ENCODE measurements around the gene CPEB1.

CPEB1 gene

DNA sequence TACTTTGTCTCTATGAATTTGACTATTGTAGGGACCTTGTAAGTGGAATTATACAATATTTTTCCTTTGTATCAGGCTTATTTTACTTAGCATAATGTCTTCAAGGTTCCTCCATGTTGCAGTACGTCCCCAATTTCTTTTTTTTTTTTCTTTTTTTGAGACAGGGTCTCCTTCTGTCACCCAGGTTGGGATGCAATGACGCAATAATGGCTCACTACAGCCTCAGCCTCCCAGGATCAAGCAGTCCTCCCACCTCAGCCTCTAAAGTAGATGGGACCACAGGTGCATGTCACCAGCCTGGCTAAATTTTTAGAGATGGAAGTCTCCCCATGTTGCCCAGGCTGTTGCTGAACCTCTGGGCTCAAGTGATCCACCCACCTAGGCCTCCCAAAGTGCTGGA lies 66.5 kb downstream of the CPEB1 start:
- no peak overlapping the region for H3K27ac ChIP-seq
- TF ChIP-seq, protein P1, sequence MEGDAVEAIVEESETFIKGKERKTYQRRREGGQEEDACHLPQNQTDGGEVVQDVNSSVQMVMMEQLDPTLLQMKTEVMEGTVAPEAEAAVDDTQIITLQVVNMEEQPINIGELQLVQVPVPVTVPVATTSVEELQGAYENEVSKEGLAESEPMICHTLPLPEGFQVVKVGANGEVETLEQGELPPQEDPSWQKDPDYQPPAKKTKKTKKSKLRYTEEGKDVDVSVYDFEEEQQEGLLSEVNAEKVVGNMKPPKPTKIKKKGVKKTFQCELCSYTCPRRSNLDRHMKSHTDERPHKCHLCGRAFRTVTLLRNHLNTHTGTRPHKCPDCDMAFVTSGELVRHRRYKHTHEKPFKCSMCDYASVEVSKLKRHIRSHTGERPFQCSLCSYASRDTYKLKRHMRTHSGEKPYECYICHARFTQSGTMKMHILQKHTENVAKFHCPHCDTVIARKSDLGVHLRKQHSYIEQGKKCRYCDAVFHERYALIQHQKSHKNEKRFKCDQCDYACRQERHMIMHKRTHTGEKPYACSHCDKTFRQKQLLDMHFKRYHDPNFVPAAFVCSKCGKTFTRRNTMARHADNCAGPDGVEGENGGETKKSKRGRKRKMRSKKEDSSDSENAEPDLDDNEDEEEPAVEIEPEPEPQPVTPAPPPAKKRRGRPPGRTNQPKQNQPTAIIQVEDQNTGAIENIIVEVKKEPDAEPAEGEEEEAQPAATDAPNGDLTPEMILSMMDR (conservative IDR thresholded peaks at IDR 0.05) = no peak

- TF ChIP-seq, protein P1 (conservative IDR thresholded peaks at IDR 0.05) = no peak
- H3K27ac ChIP-seq = no peak overlapping the region
Observed at GRCh38 chr15:82575335-82575734, 71.8 kb downstream of the CPEB1 start.

- TF ChIP-seq, protein P1 (conservative IDR thresholded peaks at IDR 0.05) = no peak
- H3K27ac ChIP-seq = 0 out of 2 replicates have a peak overlapping the region, but pooled peaks have one; percentile 67
Observed at GRCh38 chr15:82572986-82573385, 74.2 kb downstream of the CPEB1 start.

GRCh38 chr15:82572311-82572710 lies 74.9 kb downstream of the CPEB1 start:
- TF ChIP-seq, protein P1 (conservative IDR thresholded peaks at IDR 0.05) = no peak
- H3K27ac ChIP-seq = peak overlapping the region; percentile 67

DNA sequence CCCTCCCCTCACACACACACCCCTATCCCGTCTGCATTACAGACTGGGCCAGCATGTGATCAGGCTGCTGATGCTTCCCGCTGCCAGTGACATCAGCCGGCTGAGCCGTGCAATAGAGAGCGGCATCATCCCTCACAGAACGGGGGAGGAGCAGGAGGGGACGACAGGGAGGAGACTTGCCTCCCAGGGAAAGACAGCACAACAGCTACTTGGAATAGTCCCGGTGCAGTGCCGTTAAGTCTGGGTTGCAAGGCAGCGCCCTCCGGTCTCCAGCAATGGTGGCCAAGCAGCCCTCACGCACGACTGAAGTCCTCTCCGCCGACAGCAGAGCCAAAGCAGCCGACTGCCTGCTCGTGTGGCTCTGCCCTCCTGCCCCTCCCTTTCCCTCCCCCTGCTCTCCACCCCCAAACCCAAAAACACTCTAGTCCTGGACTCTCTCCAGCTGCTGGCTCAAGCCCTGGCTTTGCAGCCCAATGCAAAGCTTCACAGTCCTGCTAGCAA lies 75.4 kb downstream of the CPEB1 start:
- TF ChIP-seq, protein P1 (conservative IDR thresholded peaks at IDR 0.05) = no peak
- H3K27ac ChIP-seq = peak overlapping the region; percentile 67

DNA sequence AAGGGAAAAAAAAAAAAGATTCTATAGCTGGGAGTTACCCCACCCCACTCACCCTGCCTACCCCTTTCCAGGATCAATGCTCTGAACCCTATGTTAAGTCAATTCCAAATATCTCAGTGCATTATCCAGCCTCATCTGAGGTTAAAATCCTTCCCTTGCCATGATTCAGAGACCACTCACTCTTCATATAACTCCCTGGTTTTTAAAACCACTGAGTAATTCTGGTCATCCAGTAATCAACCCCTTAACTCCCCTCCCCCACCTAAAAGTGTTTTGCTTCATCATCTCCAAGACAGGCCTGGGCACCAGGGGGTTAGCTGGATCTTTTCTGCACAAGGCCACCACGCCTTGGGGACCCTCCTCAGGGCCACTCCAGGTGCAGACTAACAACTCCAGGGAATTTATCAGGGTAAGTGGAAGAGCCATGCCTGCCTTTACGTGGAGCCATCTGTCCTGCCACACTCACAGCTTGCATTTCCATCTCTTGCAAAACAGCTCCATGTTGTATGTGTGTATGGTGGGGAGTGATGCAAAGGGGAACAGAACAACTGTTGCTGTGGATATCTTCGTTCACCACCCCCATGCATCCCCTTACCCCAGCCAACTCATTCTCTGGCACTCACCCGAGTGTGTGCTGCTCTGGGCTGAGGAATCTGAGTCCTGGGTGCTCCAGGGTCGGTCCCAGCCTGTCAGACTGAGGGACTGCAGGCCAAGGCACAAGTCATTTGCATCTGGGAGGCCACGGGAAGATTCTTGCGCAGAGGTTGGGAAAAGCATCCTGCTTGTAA lies 76.2 kb downstream of the CPEB1 start:
- TF ChIP-seq, protein P1 (conservative IDR thresholded peaks at IDR 0.05) = no peak
- peak overlapping the region; percentile 67 for H3K27ac ChIP-seq

- TF ChIP-seq, protein P1 (conservative IDR thresholded peaks at IDR 0.05) = no peak
Observed at GRCh38 chr15:82569834-82570233, 77.3 kb downstream of the CPEB1 start.

More at GRCh38 chr15:82569834-82570233, 77.3 kb downstream of the CPEB1 start:
- H3K27ac ChIP-seq = no peak overlapping the region
